K562 (cell line): Measurements from ENCODE around the gene RBPMS2. TPM values are rescaled to one million over a fixed set of nuclear protein-coding genes. Genes with fewer than 3 reads are reported as not detected.
A peak's percentile ranks its signal among the peaks of the same experiment; 100 is the strongest.

ENCODE experiments used
- GTF2F1 ChIP-seq: IDR thresholded peaks from 2 replicates; pipeline ENCODE4 v1.6.1; 2011; ENCODE audit warnings: low read depth, low read length, improper control_type of control experiment
- MTA2 ChIP-seq: fragments of 450-650 bp; IDR thresholded peaks from 2 replicates; pipeline ENCODE4 v1.6.1; 2016; ENCODE audit warnings: low read depth
- NFRKB ChIP-seq: fragments of 450-650 bp; IDR thresholded peaks from 2 replicates; pipeline ENCODE4 v1.6.1; 2016; ENCODE audit warnings: low read depth
- RBM14 ChIP-seq: fragments of 200-400 bp; formaldehyde crosslinking; IDR thresholded peaks from 2 replicates; pipeline ENCODE4 v1.6.1; 2018; ENCODE audit warnings: low read depth, mild to moderate bottlenecking, low read length, moderate library complexity, borderline replicate concordance; ENCODE audit not compliant: insufficient read depth
- ZC3H4 ChIP-seq: sonication (generic); formaldehyde crosslinking; IDR thresholded peaks from 2 replicates; pipeline ENCODE4 v1.9.0; 2021; ENCODE audit warnings: missing genetic modification reagents, borderline replicate concordance
- ZNF699 ChIP-seq: fragments of 250-450 bp; sonication (Bioruptor Pico); IDR thresholded peaks from 2 replicates; pipeline ENCODE4 v1.8.0; 2021; ENCODE audit warnings: mild to moderate bottlenecking, moderate library complexity; ENCODE audit not compliant: insufficient replicate concordance
- polyA plus RNA-seq, 8 experiments: library from polyadenylated mRNA; depleted of rRNA in 4 of 8; stranded (reverse) in 5 of 8; unstranded in 3 of 8; fragments of >200 nt; fragmentation: Nextera tagmentation in 2 of 8; fragmentation: Illumina TruSeq in 1 of 8; extraction: Ambion mirVana in 2 of 8; extraction: Trizol in 1 of 8; gene quantifications; 2 replicates each; pipeline versions ENCODE4 v1.2.1 to v1.2.3, GENCODE V29; 2011 to 2014; ENCODE audit warnings: inconsistent platforms in 1 of 8, missing spikeins in 1 of 8
- total RNA-seq, 7 experiments: library from RNA; depleted of rRNA in 6 of 7; stranded (reverse); fragments of >200 nt in 6 of 7; fragmentation: Illumina TruSeq in 2 of 7; extraction: Trizol in 2 of 7; gene quantifications; 2 replicates each; pipeline versions ENCODE4 v1.2.1 to v1.2.3, GENCODE V29; 2011 to 2021; ENCODE audit warnings: low replicate concordance in 1 of 7
- TF ChIP-seq, protein P1 (sequence below): IDR thresholded peaks from 2 replicates; pipeline ENCODE4 v1.6.1; 2011; ENCODE audit warnings: borderline replicate concordance, low read depth, mild to moderate bottlenecking, moderate library complexity, low read length; ENCODE audit not compliant: insufficient read depth, poor library complexity, severe bottlenecking
- TF ChIP-seq, protein P2 (sequence below): fragments of 200-400 bp; formaldehyde crosslinking; IDR thresholded peaks from 2 replicates; pipeline ENCODE4 v1.6.1; 2017; ENCODE audit warnings: mild to moderate bottlenecking, low read depth, low read length, moderate library complexity
- TF ChIP-seq, protein P3 (sequence below): fragments of 150-350 bp; conservative IDR thresholded peaks from 2 replicates; pipeline ENCODE4 v1.6.1; 2014; ENCODE audit warnings: low read length
- TF ChIP-seq, protein P4 (sequence below), 2 experiments: fragments of 450-650 bp; formaldehyde crosslinking in 1 of 2; IDR thresholded peaks; 2 replicates each; pipeline versions ENCODE4 v1.4.0 to v1.6.1; 2014 to 2020; ENCODE audit warnings: mild to moderate bottlenecking in 2 of 2, borderline replicate concordance in 1 of 2, low read depth in 1 of 2

The RBPMS2 gene
- total and polyA plus RNA-seq, 9 of the 15 experiments (the other 6 are each of a cell fraction or from before 2014, with no cell fraction given): 0.11 to 2.6 (median 0.37) TPM; not detected in 1

DNA sequence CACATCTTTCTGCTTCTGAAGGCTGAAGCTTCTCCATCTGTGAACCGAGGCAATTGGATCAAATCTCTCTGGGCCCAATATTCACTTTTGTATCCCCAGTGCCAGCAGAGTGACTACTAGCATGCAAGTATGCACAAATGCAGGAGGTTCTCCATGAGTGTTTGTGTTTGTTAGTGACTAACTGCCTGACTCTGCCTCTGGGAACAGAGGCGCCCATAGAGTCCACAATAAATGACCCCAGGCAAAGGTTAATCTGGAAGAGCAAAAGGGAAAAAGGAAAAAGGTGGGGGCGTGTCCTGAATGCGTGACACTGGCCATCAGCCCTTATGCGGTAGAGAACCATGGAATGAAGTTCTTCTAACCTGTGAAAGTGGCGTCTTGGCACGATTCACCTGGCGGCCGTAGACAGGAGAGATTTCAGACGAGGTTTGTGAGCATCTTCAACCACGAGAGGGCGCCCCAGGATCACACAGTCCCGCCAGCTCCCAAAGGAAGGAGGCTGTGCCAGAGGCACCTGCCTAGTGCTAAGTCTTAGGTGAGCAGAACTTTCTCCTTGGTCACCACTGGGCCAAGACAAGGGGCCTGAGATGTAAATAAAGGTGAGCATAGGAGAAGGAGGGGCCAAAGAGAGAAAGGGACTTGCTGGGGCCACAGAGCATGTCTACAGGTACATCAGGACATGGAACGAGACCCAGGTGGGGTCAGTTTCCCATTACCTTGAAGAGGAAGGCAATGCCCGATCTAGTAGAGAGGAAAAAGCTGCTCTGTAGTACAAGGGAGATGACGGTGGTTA is 44.2 kb downstream of the RBPMS2 start (continued):
- TF ChIP-seq, protein P1, sequence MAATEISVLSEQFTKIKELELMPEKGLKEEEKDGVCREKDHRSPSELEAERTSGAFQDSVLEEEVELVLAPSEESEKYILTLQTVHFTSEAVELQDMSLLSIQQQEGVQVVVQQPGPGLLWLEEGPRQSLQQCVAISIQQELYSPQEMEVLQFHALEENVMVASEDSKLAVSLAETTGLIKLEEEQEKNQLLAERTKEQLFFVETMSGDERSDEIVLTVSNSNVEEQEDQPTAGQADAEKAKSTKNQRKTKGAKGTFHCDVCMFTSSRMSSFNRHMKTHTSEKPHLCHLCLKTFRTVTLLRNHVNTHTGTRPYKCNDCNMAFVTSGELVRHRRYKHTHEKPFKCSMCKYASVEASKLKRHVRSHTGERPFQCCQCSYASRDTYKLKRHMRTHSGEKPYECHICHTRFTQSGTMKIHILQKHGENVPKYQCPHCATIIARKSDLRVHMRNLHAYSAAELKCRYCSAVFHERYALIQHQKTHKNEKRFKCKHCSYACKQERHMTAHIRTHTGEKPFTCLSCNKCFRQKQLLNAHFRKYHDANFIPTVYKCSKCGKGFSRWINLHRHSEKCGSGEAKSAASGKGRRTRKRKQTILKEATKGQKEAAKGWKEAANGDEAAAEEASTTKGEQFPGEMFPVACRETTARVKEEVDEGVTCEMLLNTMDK: no peak
- TF ChIP-seq, protein P2, sequence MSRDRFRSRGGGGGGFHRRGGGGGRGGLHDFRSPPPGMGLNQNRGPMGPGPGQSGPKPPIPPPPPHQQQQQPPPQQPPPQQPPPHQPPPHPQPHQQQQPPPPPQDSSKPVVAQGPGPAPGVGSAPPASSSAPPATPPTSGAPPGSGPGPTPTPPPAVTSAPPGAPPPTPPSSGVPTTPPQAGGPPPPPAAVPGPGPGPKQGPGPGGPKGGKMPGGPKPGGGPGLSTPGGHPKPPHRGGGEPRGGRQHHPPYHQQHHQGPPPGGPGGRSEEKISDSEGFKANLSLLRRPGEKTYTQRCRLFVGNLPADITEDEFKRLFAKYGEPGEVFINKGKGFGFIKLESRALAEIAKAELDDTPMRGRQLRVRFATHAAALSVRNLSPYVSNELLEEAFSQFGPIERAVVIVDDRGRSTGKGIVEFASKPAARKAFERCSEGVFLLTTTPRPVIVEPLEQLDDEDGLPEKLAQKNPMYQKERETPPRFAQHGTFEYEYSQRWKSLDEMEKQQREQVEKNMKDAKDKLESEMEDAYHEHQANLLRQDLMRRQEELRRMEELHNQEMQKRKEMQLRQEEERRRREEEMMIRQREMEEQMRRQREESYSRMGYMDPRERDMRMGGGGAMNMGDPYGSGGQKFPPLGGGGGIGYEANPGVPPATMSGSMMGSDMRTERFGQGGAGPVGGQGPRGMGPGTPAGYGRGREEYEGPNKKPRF: no peak
- TF ChIP-seq, protein P3, sequence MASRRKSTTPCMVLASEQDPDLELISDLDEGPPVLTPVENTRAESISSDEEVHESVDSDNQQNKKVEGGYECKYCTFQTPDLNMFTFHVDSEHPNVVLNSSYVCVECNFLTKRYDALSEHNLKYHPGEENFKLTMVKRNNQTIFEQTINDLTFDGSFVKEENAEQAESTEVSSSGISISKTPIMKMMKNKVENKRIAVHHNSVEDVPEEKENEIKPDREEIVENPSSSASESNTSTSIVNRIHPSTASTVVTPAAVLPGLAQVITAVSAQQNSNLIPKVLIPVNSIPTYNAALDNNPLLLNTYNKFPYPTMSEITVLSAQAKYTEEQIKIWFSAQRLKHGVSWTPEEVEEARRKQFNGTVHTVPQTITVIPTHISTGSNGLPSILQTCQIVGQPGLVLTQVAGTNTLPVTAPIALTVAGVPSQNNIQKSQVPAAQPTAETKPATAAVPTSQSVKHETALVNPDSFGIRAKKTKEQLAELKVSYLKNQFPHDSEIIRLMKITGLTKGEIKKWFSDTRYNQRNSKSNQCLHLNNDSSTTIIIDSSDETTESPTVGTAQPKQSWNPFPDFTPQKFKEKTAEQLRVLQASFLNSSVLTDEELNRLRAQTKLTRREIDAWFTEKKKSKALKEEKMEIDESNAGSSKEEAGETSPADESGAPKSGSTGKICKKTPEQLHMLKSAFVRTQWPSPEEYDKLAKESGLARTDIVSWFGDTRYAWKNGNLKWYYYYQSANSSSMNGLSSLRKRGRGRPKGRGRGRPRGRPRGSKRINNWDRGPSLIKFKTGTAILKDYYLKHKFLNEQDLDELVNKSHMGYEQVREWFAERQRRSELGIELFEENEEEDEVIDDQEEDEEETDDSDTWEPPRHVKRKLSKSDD: no peak
- no peak for TF ChIP-seq ZC3H4 (CRISPR knock-in tag)
- no peak for TF ChIP-seq RBM14
- no peak for TF ChIP-seq ZNF699 (CRISPR knock-in tag)
- no peak for TF ChIP-seq NFRKB
- TF ChIP-seq GTF2F1: no peak
- TF ChIP-seq MTA2: no peak
- TF ChIP-seq, protein P4, sequence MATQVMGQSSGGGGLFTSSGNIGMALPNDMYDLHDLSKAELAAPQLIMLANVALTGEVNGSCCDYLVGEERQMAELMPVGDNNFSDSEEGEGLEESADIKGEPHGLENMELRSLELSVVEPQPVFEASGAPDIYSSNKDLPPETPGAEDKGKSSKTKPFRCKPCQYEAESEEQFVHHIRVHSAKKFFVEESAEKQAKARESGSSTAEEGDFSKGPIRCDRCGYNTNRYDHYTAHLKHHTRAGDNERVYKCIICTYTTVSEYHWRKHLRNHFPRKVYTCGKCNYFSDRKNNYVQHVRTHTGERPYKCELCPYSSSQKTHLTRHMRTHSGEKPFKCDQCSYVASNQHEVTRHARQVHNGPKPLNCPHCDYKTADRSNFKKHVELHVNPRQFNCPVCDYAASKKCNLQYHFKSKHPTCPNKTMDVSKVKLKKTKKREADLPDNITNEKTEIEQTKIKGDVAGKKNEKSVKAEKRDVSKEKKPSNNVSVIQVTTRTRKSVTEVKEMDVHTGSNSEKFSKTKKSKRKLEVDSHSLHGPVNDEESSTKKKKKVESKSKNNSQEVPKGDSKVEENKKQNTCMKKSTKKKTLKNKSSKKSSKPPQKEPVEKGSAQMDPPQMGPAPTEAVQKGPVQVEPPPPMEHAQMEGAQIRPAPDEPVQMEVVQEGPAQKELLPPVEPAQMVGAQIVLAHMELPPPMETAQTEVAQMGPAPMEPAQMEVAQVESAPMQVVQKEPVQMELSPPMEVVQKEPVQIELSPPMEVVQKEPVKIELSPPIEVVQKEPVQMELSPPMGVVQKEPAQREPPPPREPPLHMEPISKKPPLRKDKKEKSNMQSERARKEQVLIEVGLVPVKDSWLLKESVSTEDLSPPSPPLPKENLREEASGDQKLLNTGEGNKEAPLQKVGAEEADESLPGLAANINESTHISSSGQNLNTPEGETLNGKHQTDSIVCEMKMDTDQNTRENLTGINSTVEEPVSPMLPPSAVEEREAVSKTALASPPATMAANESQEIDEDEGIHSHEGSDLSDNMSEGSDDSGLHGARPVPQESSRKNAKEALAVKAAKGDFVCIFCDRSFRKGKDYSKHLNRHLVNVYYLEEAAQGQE (IDR thresholded peaks at IDR 0.05; ENCODE audit: borderline replicate concordance): peak; percentile 84
- TF ChIP-seq, protein P4 (CRISPR knock-in tag; IDR thresholded peaks at IDR 0.05; ENCODE audit: low read depth): no peak
